ENCODE measurements around the gene GGA3. TPM values are rescaled to one million over a fixed set of nuclear protein-coding genes. Genes with fewer than 3 reads are reported as not detected.
"Not testable (repeated sequence)": the region's sequence is repeated elsewhere in the genome, so short reads cannot be mapped to it uniquely, and the experiment has no call there.

Gene GGA3
- total RNA-seq, 1 donor from 2014 or later = 20.6 TPM

DNA sequence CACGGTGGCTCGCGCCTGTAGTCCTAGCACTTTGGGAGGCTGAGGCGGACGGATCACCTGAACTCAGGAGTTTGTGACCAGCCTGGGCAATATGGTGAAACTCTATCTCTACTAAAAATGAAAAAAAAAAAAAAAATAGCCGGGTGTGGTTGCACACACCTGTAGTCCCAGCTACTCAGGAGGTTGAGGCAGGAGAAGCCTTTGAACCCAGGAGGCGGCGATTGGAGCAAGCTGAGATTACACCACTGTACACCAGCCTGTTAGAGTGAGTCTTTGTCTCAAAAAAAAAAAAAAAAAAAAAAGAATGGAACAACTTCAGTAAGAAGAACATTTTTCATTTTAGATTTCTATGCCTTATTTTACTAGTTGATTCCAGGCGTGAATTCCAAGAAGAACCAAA lies 53.2 kb downstream of the GGA3 start:
- ATAC-seq = no peak

DNA sequence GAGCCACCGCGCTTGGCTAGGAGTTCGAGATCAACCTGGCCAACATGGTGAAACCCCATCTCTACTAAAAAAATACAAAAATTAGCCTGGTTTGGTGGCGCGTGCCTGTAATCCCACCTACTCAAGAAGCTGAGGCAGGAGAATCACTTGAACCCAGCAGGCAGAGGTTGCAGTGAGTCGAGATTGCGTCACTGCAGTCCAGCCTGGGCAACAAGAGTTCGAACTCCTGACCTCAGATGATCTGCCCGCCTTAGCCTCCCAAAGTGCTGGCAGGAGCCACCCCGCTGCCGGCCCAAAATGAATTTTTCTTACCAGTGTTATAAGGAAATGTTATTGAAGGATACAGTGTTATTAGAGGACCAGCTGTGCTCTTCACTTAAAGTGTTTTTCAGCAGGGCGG lies 53.6 kb downstream of the GGA3 start:
- ATAC-seq = no peak

DNA sequence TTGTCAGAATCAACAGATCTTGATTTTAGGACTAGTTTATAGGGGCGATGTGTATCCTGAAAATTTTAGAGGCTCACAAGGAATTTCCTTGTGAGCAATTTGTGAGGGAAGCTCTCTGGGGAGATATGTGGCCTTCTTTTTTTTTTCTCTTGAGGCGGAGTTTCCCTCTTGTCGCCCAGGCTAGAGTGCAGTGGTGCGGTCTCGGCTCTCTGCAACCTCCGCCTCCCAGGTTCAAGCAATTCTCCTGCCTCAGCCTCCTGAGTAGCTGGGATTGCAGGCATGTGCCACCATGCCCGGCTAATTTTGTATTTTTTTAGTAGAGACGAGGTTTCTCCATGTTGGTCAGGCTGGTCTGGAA lies 54.4 kb downstream of the GGA3 start:
- not testable (repeated sequence) for ATAC-seq

DNA sequence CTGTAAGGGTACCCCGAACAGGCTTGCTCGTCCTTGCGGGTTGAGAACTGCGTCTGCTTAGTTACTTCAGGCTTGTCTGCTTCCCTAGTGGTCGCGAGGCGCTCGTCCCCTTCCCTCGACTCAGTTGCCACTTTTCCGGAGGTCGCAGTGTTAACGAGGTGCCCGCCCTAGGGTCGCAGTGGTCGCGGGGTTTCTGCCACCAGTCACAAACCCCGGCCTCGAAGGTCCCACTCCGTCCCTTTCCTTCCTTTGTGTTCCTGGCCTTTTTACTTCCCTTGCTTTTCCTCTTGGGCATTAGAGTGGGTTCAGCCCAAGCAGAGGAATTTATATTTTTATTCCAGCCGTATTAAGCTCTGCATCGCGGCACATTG lies 55.6 kb downstream of the GGA3 start:
- ATAC-seq = peak; percentile 2

DNA sequence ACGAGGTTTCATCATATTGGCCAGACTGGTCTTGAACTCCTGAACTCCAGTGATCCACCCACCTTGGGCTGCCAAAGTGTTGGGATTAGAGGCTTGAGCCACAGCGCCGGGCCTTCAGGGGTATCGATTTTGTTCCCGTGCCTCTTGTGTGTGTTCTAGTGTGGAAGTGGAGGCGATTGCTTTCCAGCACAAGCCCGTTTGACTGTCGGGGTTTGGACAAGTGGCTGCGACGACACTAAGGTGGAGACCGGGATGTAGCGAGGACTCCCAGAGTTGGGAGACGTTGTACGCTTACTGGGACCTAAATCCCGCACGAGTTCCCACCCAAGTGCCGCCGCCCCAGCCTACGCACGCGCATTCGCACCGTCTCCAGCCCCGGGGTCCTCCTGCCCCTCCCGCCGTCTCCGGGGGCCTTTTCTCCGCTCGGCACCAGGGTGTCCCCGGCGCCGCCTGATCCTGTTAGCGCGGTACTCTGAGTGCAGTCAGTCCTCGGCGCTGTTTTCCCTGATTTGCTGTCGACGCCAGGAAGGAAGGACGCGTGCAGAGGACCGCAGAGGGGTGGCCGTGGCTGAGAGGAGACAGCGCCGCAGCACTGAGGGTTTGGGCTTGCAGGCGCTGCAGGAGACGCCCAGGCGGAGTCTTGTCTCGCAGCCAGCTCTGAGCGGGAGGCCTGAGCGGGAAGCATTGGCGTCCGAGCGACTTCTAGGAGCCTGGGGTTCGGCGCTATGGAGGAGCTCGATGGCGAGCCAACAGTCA lies 56.2 kb downstream of the GGA3 start, which contains the start of gene NUP85:
Gene NUP85, plus strand, starts transcription at position 643 of the 756 bp plus-strand sequence. Its CDS starts 83 bp downstream, at position 726.
- peak; percentile 94 for ATAC-seq

DNA sequence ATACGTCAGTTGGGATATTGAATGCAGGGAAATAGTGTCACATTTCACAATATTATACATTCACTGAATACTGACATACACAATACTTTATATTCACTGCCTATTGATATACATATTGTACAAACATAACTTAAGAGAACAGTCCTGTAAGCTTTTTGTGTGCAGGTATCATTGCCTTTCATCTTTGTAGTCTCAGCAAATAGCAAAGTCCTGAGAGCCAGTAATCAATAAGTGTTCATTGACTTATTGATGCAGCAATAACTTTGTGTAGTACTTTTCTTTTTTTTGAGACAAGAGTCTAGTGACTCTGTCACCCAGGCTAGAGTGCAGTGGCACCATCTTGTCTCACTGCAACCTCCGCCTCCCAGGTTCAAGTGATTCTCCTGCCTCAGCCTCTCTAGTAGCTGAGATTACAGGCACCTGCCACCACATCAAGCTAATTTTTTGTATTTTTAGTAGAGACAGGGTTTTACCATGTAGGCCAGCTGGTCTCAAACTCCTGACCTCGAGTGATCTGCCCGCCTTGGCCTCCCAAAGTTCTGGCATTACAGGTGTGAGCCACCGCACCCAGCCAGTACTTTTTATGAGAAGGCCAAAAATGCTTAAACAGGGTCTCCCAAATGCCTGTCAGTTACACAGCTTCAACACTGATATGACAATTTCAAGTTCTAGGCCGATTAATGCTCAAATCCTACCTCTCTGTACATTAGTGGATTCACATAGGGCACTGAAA lies 61.4 kb downstream of the GGA3 start:
- no peak for ATAC-seq

DNA sequence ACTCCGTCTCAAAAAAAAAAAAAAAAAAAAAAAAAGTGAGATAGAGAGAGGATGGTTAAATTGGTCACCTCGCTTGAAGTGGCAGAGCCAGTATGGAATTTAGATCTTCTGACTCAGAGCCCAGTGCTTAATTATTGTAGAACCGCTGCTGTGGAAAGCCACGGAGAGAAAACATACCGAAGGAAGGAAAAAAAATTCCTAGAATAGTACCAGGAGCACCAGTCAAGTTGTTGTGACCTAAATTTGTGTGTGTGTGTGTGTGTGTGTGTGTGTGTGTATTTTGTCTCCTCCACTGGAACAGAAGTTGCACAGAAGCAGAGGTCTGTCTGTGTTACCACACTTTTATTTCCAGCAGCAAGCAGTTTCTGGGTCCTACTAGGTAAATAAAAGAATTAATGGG lies 66.5 kb downstream of the GGA3 start:
- ATAC-seq = no peak

DNA sequence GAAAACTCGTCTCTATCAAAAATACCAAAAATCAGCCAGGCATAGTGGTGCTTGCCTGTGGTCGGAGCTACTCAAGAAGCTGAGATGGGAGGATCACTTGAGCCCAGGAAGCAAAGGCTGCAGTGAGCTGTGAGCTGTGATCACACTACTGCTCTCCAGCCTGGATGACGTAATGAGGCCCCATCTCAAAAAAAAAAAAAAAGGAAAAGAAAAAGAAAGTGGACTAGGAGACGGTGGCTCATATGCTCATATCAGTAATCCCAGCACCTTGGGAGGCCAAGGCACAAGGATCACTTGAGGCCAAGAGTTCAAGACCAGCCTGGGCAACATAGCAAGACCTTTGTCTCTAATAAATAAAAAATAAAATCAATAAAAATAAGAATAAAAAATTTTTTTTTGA lies 69.8 kb downstream of the GGA3 start:
- no peak for ATAC-seq

DNA sequence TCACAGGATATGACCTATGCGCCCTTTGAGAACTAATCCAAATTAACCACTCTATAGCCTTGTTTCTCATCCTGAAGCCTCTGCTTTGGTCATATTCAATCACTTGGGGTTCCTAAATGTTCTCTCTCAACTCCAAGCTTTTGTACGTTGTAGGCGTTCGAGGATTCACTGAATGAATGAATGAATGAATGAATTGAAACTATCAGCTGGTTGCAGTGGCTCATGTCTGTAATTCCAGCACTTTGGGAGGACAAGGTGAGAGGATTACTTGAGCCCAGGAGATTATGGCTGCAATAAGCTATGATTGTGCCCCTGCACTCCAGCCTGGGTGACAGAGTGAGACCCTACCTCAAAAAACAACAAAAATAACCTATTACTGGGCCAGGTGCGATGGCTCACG lies 72.8 kb downstream of the GGA3 start:
- no peak for ATAC-seq

Other genes starting within 250 kb of the GGA3 start
- 47.8 TPM for gene MRPL58, start 248.9 kb downstream of the GGA3 start, total RNA-seq
- gene ATP5PD, start 214.6 kb downstream of the GGA3 start, total RNA-seq = 314 TPM
- gene KCTD2, start 214.4 kb downstream of the GGA3 start, total RNA-seq = 13.2 TPM
- 13.9 TPM for gene SLC16A5, start 173.7 kb downstream of the GGA3 start, total RNA-seq
- gene ARMC7, start 151.6 kb downstream of the GGA3 start, total RNA-seq = 6.3 TPM
- gene NT5C, start 129.9 kb downstream of the GGA3 start, total RNA-seq = 66.6 TPM
- 328 TPM for gene JPT1, start 107.1 kb downstream of the GGA3 start, total RNA-seq
- gene SUMO2, start 78.6 kb downstream of the GGA3 start, total RNA-seq = 317 TPM
- 43.0 TPM for gene NUP85, start 55.9 kb downstream of the GGA3 start, total RNA-seq
- 59.1 TPM for gene MRPS7, start 273 bp upstream of the GGA3 start, total RNA-seq
- gene MIF4GD, start 9.6 kb upstream of the GGA3 start, total RNA-seq = 18.4 TPM
- 9.2 TPM for gene SLC25A19, start 27.8 kb upstream of the GGA3 start, total RNA-seq
- gene GRB2, start 144.1 kb upstream of the GGA3 start, total RNA-seq = 64.4 TPM
- gene TMEM94, start 195.0 kb upstream of the GGA3 start, total RNA-seq = 36.2 TPM

Data from esophagus mucosa (tissue), 1 donor.